GM06990 (cell line): Measurements from ENCODE around the gene EPB41.
"Not testable (repeated sequence)": the region's sequence is repeated elsewhere in the genome, so short reads cannot be mapped to it uniquely, and the experiment has no call there.

ENCODE experiments used
- DNase-seq: peaks from one replicate; pipeline ENCODE4 v3.0.0-alpha.2; 2011; ENCODE audit not compliant: insufficient read length; ENCODE audit errors: extremely low read depth
- H3K27me3 ChIP-seq: replicated peaks from 2 replicates; pipeline ENCODE4 v1.6.0; 2011; ENCODE audit warnings: low read length; ENCODE audit not compliant: control insufficient read depth, insufficient read depth
- H3K36me3 ChIP-seq: 2 replicates; pipeline ENCODE4 v1.5.1; 2011; ENCODE audit warnings: low read length; ENCODE audit not compliant: control insufficient read depth, insufficient read depth
- H3K4me3 ChIP-seq: replicated peaks from 2 replicates; pipeline ENCODE4 v1.5.1; 2011; ENCODE audit warnings: low read depth, mild to moderate bottlenecking, control low read depth, low read length
- TF ChIP-seq, protein P1 (sequence below): IDR thresholded peaks from 2 replicates; pipeline ENCODE4 v1.5.1; 2011; ENCODE audit warnings: low read length, control low read depth, mild to moderate bottlenecking, inconsistent platforms; ENCODE audit not compliant: insufficient read depth, poor library complexity, severe bottlenecking

EPB41 gene

DNA sequence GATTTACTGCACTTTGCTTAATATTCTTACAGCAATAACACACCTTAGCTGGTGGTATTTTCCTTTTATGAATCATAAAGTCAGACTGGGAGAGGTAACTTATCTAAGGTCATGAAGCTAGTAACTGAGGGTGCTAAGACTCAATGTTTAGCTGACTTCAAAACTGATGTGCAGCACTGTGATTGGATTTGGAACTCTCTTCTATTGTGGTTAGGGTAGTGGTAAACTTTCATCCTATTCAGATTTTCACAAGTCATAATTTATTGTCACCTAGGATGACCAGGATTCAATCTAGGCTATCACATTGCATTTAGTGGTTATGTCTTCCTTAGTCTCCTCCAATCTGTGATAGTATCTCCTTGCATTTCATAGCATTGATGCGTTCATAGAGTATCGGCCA lies 18.9 kb downstream of the EPB41 start:
- DNase-seq = no peak
- Histone ChIP-seq H3K4me3 (no peak overlapping the region), H3K36me3 (no peaks in the 10 kb centered on the region), H3K27me3 (no peaks in the 10 kb centered on the region)
- TF ChIP-seq, protein P1, sequence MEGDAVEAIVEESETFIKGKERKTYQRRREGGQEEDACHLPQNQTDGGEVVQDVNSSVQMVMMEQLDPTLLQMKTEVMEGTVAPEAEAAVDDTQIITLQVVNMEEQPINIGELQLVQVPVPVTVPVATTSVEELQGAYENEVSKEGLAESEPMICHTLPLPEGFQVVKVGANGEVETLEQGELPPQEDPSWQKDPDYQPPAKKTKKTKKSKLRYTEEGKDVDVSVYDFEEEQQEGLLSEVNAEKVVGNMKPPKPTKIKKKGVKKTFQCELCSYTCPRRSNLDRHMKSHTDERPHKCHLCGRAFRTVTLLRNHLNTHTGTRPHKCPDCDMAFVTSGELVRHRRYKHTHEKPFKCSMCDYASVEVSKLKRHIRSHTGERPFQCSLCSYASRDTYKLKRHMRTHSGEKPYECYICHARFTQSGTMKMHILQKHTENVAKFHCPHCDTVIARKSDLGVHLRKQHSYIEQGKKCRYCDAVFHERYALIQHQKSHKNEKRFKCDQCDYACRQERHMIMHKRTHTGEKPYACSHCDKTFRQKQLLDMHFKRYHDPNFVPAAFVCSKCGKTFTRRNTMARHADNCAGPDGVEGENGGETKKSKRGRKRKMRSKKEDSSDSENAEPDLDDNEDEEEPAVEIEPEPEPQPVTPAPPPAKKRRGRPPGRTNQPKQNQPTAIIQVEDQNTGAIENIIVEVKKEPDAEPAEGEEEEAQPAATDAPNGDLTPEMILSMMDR = no peak

DNA sequence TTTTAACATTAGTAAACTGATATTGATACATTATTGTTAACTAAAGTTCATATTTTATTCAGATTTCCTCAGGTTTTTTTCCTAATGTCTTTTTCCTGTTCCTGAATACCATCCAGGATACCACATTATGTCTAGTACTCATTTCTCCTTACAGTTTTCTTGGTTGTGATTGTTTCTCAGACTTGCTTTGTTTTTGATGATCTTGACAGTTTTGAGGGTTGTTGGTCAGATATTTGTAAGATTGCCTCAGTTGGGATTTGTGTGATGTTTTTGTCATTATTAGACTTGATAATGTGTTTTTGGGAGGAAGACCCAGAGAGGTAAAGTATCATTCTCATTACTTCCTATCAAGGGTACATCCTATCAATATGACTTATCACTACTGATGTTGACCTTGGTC lies 19.5 kb downstream of the EPB41 start:
- H3K4me3 ChIP-seq = no peak overlapping the region
- TF ChIP-seq, protein P1 = no peak
- no peak for DNase-seq
- no peaks in the 10 kb centered on the region for H3K27me3 ChIP-seq
- no peaks in the 10 kb centered on the region for H3K36me3 ChIP-seq

DNA sequence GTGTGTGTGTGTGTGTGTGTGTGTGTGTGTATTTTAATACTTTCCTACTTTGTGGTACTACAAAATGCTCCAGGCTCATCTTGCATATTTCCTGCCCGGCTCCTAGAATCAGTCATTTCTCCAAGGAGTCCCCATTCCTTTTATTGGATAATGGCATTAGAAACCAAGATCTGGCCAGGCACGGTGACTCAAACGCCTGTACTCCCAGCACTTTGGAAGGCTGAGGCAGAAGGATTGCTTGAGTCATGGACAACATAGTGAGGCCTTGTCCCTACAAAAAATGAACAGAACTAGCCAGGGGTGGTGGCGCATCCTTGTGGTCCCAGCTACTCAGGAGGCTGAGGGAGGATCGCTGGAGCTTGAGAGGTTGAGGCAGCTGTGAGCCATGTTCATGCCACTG lies 20.3 kb downstream of the EPB41 start:
- H3K4me3 ChIP-seq = no peak overlapping the region
- H3K27me3 ChIP-seq = no peaks in the 10 kb centered on the region
- DNase-seq = no peak
- no peaks in the 10 kb centered on the region for H3K36me3 ChIP-seq
- TF ChIP-seq, protein P1 = no peak

DNA sequence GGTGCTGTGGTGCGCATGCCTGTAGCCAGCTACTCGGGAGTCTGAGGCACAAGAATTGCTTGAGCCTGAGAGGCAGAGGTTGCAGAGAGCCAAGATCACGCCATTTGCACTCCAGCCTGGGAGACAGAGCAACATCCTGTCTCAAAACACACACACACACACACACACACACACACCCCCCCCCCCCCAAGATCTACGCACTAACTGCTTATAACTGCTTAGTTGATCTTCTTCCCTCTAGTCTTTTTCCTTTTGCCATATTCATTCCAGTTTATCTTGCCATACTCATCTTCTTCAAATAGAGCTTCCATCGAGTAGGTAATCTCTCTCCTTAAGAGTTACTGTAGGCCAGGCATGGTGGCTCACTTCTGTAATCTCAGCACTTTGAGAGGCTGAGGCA lies 20.9 kb downstream of the EPB41 start:
- Histone ChIP-seq H3K36me3 (no peaks in the 10 kb centered on the region), H3K27me3 (no peaks in the 10 kb centered on the region), H3K4me3 (no peak overlapping the region)
- DNase-seq = no peak
- TF ChIP-seq, protein P1 = no peak

DNA sequence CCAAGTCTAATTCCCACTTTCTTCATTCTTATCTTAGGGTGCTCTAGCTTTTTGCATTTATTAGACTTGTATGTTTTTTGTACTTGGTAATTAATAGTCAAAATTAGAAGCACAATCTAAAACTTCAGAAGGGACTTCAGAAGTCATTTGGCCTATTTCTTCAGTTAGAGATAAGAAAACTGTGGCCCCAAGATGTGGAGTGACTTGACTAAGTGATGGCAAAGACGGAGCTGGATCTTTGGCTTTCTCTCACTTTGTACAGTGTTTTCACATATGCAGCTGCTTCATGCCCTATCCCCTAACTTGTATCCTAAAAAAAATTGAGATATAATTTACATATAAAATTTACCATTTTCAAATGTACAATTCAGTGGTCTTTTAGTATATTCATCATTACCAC lies 21.7 kb downstream of the EPB41 start:
- H3K27me3 ChIP-seq = no peaks in the 10 kb centered on the region
- no peaks in the 10 kb centered on the region for H3K36me3 ChIP-seq
- TF ChIP-seq, protein P1 = no peak
- H3K4me3 ChIP-seq = no peak overlapping the region
- DNase-seq = no peak

DNA sequence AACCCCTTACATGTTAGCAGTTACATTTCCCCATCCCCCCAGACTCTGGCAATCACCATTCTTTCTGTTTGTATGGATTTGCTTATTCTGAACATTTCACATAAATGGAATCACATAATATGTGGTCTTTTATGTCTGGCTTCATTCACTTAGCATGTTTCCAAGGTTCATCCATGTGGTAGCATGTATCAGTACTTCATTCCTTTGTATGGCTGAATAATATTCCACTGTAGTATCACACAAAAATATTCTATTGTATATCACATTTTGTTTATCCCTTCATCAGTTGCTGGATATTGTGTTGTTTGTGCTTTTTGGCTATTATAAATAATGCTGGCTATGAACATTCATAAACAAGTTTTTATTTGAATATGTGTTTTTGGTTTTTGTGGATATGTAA lies 22.2 kb downstream of the EPB41 start:
- H3K4me3 ChIP-seq = no peak overlapping the region
- TF ChIP-seq, protein P1 = no peak
- H3K36me3 ChIP-seq = no peaks in the 10 kb centered on the region
- no peaks in the 10 kb centered on the region for H3K27me3 ChIP-seq
- no peak for DNase-seq

DNA sequence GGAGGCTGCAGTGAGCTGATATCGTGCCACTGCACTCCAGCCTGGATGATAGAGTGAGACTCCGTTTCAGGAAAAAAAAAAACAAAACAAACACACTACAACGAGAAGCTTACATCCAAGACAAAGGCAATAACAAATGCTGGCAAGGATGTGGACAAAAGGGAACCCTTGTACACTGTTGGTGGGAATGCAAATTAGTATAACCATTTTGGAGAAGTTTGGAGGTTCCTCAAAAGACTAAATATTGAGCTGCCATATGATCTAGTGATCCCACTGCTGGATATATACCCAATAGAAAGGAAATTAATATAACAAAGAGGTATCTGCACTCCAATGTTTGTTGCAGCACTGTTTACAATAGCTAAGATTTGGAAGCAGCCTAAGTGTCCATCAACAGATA lies 29.2 kb downstream of the EPB41 start:
- not testable (repeated sequence) for H3K36me3 ChIP-seq, H3K27me3 ChIP-seq, H3K4me3 ChIP-seq, DNase-seq
